GM19351 (cell line): ENCODE results near the gene IL21.
A peak's percentile ranks its signal among the peaks of the same experiment; 100 is the strongest.
"Not testable (repeated sequence)": the region's sequence is repeated elsewhere in the genome, so short reads cannot be mapped to it uniquely, and the experiment has no call there.

Experiments used
- ATAC-seq: cut with Tn5 transposase; IDR thresholded peaks from one replicate; pipeline ENCODE4 v1.9.1; 2021; ENCODE audit warnings: mild to moderate bottlenecking, moderate library complexity; ENCODE audit not compliant: unreplicated experiment

IL21 gene

GRCh38 chr4:122621016-122621507 lies at the start of gene IL21:
Gene IL21, minus strand, starts transcription at chr4:122621066. Its CDS starts 55 bp downstream, at chr4:122621011.
- ATAC-seq, result no peak

- ATAC-seq, result no peak
These were observed 49.3 kb upstream of the IL21 start for GRCh38 chr4:122669911-122670738.

GRCh38 chr4:122668241-122668640 lies 47.4 kb upstream of the IL21 start:
- ATAC-seq, result no peak

- ATAC-seq, result no peak
These were observed 45.8 kb upstream of the IL21 start for GRCh38 chr4:122666527-122667245.

GRCh38 chr4:122665161-122665929 lies 44.5 kb upstream of the IL21 start:
- no peak for ATAC-seq

- no peak for ATAC-seq
These were observed 43.1 kb upstream of the IL21 start for GRCh38 chr4:122663814-122664610.

GRCh38 chr4:122663291-122663690 lies 42.4 kb upstream of the IL21 start:
- ATAC-seq, result no peak

- no peak for ATAC-seq
These were observed 41.8 kb upstream of the IL21 start for GRCh38 chr4:122662701-122663100.

GRCh38 chr4:122661176-122662160 lies 40.6 kb upstream of the IL21 start:
- ATAC-seq, result no peak

GRCh38 chr4:122658818-122659295 lies 38.0 kb upstream of the IL21 start:
- ATAC-seq, result peak; percentile 97

- no peak for ATAC-seq
These were observed 37.5 kb upstream of the IL21 start for GRCh38 chr4:122658377-122658776.

GRCh38 chr4:122657553-122657952 lies 36.7 kb upstream of the IL21 start:
- no peak for ATAC-seq

GRCh38 chr4:122656583-122656982 lies 35.7 kb upstream of the IL21 start:
- ATAC-seq, result not testable (repeated sequence)

- peak; percentile 62 for ATAC-seq
These were observed 31.5 kb upstream of the IL21 start for GRCh38 chr4:122652379-122652778.

- no peak for ATAC-seq
These were observed 29.3 kb upstream of the IL21 start for GRCh38 chr4:122650148-122650547.

GRCh38 chr4:122647656-122648055 lies 26.8 kb upstream of the IL21 start:
- ATAC-seq, result no peak

GRCh38 chr4:122643257-122643656 lies 22.4 kb upstream of the IL21 start:
- peak; percentile 50 for ATAC-seq

GRCh38 chr4:122639181-122639580 lies 18.3 kb upstream of the IL21 start:
- ATAC-seq, result no peak

GRCh38 chr4:122636697-122637096 lies 15.8 kb upstream of the IL21 start:
- peak; percentile 68 for ATAC-seq
